GM21529 (cell line): Measurements from ENCODE around the gene GPC3.
"Not testable (repeated sequence)": the region's sequence is repeated elsewhere in the genome, so short reads cannot be mapped to it uniquely, and the experiment has no call there.

ENCODE experiments used
- ATAC-seq: cut with Tn5 transposase; IDR thresholded peaks from one replicate; pipeline ENCODE4 v1.9.1; 2021; ENCODE audit not compliant: unreplicated experiment

The GPC3 gene

DNA sequence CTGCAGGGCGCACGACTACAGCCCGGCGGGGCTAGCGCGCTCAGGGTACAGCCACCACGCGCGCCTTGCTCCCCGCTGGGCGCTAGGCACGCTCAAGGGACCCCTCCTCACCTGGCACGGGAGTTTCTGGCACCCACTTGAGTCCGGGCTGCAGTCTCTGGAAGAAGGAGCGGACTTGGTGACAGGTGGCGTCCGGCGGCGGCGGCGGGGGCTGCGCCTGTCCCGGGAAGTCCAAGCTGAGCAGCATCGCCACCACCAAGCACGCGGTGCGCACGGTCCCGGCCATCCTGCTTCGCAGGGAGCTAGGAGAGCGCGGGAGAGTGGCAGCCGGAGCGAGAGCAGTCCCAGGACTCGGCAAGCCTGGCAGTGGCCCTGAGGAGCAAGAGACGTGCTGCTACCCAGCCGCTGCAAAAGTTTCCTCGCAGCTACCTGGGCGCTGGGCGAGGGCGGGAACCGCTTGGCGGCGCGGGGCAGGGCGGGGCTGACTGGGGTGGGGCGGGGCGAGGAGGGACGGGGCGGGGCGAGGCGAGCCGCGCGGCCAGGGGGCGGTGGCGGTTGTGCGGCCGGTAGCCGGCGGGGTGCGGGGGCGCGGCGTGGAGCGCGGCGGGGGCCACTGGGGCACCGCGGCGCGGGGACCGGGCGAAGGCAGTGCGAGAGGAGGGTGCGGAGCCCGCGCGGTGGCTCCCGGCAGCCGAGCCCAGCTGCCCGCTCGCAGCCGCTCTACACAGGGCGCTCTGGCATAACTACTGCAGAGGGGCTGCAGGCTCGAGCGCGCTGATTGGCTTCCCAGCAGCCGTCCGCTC lies at the start of gene GPC3:
Gene GPC3, minus strand, starts transcription at position 431 of the 803 bp plus-strand sequence.
- no peak for ATAC-seq

DNA sequence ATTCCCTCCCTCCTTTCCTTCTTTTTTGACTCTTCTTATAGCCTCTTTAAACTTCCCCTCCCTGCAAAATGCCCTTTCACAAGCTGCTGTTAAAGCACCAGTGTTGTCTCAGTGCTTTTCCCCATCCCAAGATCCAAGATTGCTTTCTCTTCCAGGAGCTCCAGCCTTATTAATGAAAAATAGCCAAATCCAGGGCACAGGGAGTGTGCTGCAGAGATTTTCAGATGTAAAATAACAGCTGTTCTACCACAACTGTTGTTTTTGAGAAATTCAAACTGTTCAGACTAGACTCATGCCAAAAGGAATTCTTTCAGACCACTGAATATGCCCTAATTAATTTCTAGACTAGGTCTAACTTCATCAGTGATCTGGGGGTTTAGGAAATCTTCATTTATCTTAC lies 47.0 kb upstream of the GPC3 start:
- ATAC-seq, result no peak

GRCh38 chrX:134026565-134027311 lies 41.3 kb upstream of the GPC3 start:
- no peak for ATAC-seq

- no peak for ATAC-seq
Measured at GRCh38 chrX:134025986-134026545, 40.7 kb upstream of the GPC3 start.

- no peak for ATAC-seq
Measured at GRCh38 chrX:134024686-134025377, 39.4 kb upstream of the GPC3 start.

- ATAC-seq, result no peak
Measured at GRCh38 chrX:134023851-134024281, 38.5 kb upstream of the GPC3 start.

- ATAC-seq, result no peak
Measured at GRCh38 chrX:134020910-134021309, 35.5 kb upstream of the GPC3 start.

GRCh38 chrX:134019567-134020206 lies 34.3 kb upstream of the GPC3 start:
- no peak for ATAC-seq

DNA sequence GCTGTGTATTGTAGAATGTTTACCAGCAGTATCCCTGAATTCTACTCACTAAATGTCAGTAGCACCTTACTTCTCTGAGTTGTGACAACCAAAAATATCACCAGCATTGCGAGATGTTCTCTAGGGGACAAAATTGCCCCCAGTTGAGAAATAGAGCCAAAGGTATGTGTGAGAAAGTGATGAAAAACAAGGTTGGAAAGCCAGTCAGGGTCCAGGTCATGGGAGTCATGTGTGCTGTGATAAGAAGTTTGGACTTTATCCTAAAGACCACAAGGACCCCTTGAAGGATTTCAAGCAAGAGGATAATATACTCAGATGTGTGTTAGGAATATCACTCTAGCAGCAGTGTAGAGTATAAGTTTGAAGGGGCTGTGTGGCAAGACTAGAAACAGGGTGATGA lies 30.9 kb upstream of the GPC3 start:
- not testable (repeated sequence) for ATAC-seq

DNA sequence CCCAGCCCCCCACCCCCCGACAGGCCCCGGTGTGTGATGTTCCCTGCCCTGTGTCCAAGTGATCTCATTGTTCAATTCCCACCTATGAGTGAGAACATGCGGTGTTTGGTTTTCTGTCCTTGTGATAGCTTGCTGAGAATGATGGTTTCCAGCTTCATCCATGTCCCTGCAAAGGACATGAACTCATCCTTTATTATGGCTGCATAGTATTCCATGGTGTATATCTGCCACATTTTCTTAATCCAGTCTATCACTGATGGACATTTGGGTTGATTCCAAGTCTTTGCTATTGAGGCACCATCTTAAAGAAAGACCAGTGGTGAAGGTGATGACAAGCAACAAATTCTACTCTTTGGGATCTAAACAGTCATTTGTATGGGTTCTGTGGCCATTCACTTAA lies 30.1 kb upstream of the GPC3 start:
- not testable (repeated sequence) for ATAC-seq

DNA sequence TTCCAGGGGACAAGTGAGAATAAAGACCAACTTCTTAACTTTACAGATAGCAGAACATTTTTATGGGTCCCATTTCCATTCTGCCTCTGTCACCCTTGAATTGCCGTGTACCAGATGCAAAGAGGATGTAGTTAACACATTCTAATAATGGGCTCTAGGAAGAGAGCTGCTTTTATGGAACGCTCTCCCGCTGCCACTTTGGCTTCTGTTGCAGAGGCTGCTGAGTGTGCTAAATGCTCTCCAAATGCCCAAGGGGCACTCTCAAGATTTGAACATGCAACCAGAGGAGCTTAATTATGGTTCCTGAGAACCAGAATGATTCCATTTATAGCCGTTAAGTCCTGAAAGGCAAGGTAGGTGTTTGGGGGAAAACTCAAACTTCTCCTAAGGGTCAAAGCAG lies 28.1 kb upstream of the GPC3 start:
- no peak for ATAC-seq

GRCh38 chrX:134013092-134013497 lies 27.7 kb upstream of the GPC3 start:
- no peak for ATAC-seq

DNA sequence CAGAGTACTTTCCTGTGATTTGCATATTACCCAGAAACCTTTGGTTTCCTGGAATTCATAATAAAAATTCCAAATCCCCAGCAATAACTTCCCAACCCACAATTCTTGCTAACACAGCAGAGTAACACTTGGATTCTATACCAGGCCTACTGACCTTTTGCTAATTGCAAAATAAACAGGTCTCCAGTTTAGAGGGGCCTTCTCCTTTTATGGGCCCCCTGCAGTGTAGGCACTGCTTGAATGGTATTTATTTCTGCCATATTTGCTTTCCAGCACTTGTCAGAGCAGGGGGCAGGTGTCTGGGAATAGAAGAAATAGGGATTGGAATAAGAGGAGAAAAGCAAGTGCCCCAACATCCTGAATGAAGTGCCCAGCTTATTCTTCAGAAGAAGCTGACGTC lies 25.3 kb upstream of the GPC3 start:
- no peak for ATAC-seq

- no peak for ATAC-seq
Measured at GRCh38 chrX:134007716-134008115, 22.3 kb upstream of the GPC3 start.

DNA sequence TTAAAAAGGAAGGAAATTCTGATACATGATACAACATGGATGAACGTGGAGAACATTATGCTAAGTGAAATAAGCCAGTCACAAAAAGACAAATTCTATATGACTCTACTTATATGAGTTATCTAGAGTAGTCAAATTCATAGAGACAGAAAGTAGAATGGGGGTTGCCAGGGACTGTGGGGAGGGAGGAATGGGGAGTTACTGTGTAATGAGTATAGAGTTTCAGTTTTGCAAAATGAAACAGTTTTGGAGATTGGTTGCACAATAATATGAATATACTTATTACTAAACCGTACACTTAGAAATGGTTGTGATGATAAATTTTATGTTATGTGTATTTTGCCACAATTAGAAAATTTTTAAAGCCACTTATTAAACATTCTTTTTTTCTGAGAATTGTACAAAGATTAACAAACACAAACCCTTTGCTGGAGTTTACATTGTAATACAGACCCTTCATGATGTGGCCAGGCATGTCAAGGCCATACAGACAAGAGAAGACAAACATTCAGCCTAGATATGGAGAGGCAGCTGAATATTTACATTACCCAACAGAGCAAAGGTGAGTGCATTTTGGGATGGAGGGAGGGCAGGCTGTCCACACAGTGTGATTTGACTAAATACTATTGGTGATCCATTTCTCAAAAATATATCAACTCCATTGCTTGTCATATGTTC lies 21.2 kb upstream of the GPC3 start:
- no peak for ATAC-seq

- ATAC-seq, result no peak
Measured at GRCh38 chrX:134004084-134004483, 18.7 kb upstream of the GPC3 start.

- ATAC-seq, result no peak
Measured at GRCh38 chrX:134002921-134003615, 17.7 kb upstream of the GPC3 start.

DNA sequence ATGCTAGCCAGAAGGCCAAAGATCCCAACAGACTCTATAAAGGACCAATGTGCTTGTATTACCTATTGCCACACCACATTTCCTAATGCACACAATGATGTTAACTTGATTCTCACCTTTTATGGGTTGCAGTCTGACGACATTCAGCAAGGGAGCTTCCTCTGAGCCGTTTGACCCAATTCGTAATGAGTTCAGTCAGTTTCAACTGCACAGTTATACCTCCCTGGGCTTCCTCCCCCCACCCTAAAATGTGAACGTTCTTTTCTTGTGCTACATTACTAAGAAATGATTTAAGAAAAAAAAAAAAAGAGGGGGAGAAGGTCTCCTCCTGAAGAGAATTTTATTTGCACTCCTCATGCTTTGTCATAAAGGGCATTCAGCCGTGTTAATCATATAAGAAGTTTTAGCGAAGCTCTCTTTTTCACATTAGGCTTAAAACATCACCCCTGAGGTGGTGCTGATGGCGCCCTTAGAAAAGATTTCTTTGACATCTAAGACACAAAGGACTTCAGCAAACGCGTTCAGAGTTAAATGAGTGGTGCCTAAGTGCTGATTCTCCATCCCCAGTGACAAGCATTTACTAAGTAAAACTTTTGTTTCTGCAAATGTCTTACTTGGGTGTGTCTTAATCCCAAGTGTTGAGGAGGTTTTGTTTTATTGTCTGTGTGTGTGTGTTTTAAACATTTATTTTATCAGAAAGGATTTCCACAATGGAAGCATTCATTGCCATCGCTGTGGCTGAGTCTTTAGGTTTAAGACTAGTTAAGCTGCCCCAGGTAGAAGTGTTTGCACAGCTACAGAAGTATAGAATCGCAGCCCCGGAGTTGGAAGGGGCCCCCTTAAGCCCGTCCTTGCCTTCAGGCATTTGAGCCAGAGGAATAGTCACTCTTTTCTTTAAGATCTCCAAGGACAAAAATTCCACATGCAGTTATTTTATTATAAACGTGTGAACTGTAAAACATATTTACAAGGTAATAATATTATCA lies 15.2 kb upstream of the GPC3 start:
- ATAC-seq, result no peak
